GM23338 (cell line): ENCODE results near the gene SERPINB13. TPM values are rescaled to one million over a fixed set of nuclear protein-coding genes. Genes with fewer than 3 reads are reported as not detected.

ENCODE experiments used
- ATAC-seq: fragments of 200-7000 bp; cut with Tn5 transposase; 3 replicates; pipeline ENCODE4 v1.9.1; 2020
- DNase-seq: peaks from one replicate; pipeline ENCODE4 v3.0.0-alpha.2; 2015; ENCODE audit warnings: low spot score
- H2AFZ ChIP-seq: fragments of 200-600 bp; sonication (generic); 2 replicates; pipeline ENCODE4 v1.8.0; 2016; ENCODE audit warnings: antibody characterized with exemption, mild to moderate bottlenecking, moderate library complexity
- H3F3A ChIP-seq: fragments of 200-600 bp; sonication (generic); replicated peaks from 2 replicates; pipeline ENCODE4 v1.8.0; 2017; ENCODE audit warnings: antibody characterized with exemption, mixed run types, low read depth
- H3K27ac ChIP-seq: fragments of 200-600 bp; sonication (generic); 2 replicates; pipeline ENCODE4 v1.6.1; 2016; ENCODE audit warnings: low read depth
- H3K27me3 ChIP-seq: fragments of 200-600 bp; sonication (generic); 2 replicates; pipeline ENCODE4 v1.8.0; 2016; ENCODE audit warnings: mild to moderate bottlenecking, mixed run types, moderate library complexity; ENCODE audit not compliant: insufficient read depth
- H3K36me3 ChIP-seq: fragments of 200-600 bp; sonication (generic); 2 replicates; pipeline ENCODE4 v1.8.0; 2016; ENCODE audit warnings: mild to moderate bottlenecking; ENCODE audit not compliant: insufficient read depth
- H3K4me1 ChIP-seq: fragments of 200-600 bp; sonication (generic); 2 replicates; pipeline ENCODE4 v1.8.0; 2016; ENCODE audit warnings: mild to moderate bottlenecking, moderate library complexity; ENCODE audit not compliant: insufficient read depth
- H3K4me2 ChIP-seq: fragments of 200-600 bp; sonication (generic); 2 replicates; pipeline ENCODE4 v1.7.1; 2017; ENCODE audit warnings: mixed run types
- H3K4me3 ChIP-seq: fragments of 200-600 bp; sonication (generic); 2 replicates; pipeline ENCODE4 v1.6.1; 2016; ENCODE audit warnings: mixed run types
- H3K79me2 ChIP-seq: fragments of 200-600 bp; sonication (generic); replicated peaks from 2 replicates; pipeline ENCODE4 v1.8.0; 2017; ENCODE audit warnings: mild to moderate bottlenecking; ENCODE audit not compliant: insufficient read depth
- H3K9me2 ChIP-seq: fragments of 200-600 bp; sonication (generic); 2 replicates; pipeline ENCODE4 v1.8.0; 2017; ENCODE audit not compliant: insufficient read depth
- H4K20me1 ChIP-seq: fragments of 200-600 bp; sonication (generic); replicated peaks from 2 replicates; pipeline ENCODE4 v1.8.0; 2017; ENCODE audit warnings: mild to moderate bottlenecking; ENCODE audit not compliant: insufficient read depth
- H3K27ac Mint-ChIP-seq: 2 replicates; pipeline ENCODE4 v1.8.0; 2020; ENCODE audit warnings: inconsistent platforms, mild to moderate bottlenecking, moderate library complexity, mixed read lengths
- H3K27me3 Mint-ChIP-seq: 3 replicates; pipeline ENCODE4 v1.8.0; 2022; ENCODE audit warnings: low read depth, mild to moderate bottlenecking, moderate library complexity, mixed read lengths, inconsistent platforms; ENCODE audit not compliant: insufficient read depth, poor library complexity
- H3K36me3 Mint-ChIP-seq: 3 replicates; pipeline ENCODE4 v1.8.0; 2021; ENCODE audit warnings: low read depth, mild to moderate bottlenecking, inconsistent platforms, moderate library complexity, mixed read lengths
- H3K4me1 Mint-ChIP-seq: 3 replicates; pipeline ENCODE4 v1.8.0; 2020; ENCODE audit warnings: mild to moderate bottlenecking, inconsistent platforms, mixed read lengths
- H3K4me3 Mint-ChIP-seq: 3 replicates; pipeline ENCODE4 v1.8.0; 2021; ENCODE audit warnings: moderate library complexity, mild to moderate bottlenecking, inconsistent platforms, mixed read lengths
- H3K9me3 Mint-ChIP-seq: 3 replicates; pipeline ENCODE4 v1.8.0; 2020; ENCODE audit warnings: moderate library complexity, mild to moderate bottlenecking, inconsistent platforms, mixed read lengths
- CREB1 ChIP-seq: fragments of 250-450 bp; sonication (Bioruptor Pico); IDR thresholded peaks from 2 replicates; pipeline ENCODE4 v1.5.0; 2020; ENCODE audit warnings: low read depth, mild to moderate bottlenecking, moderate library complexity
- EZH2 ChIP-seq: fragments of 200-600 bp; sonication (generic); IDR thresholded peaks from one replicate; pipeline ENCODE4 v1.8.0; 2017; ENCODE audit warnings: antibody characterized with exemption, mild to moderate bottlenecking, low read depth; ENCODE audit not compliant: unreplicated experiment
- EZH2phosphoT487 ChIP-seq: fragments of 200-600 bp; sonication (generic); IDR thresholded peaks from one replicate; pipeline ENCODE4 v1.8.1; 2018; ENCODE audit warnings: antibody characterized with exemption; ENCODE audit not compliant: unreplicated experiment
- JUNB ChIP-seq: IDR thresholded peaks from one replicate; pipeline ENCODE4 v1.6.1; 2016; ENCODE audit warnings: antibody characterized with exemption; ENCODE audit not compliant: unreplicated experiment
- NANOG ChIP-seq: IDR thresholded peaks from 2 replicates; pipeline ENCODE4 v1.6.1; 2016; ENCODE audit warnings: antibody characterized with exemption, borderline replicate concordance
- POLR2AphosphoS5 ChIP-seq: IDR thresholded peaks from 2 replicates; pipeline ENCODE4 v1.6.1; 2016; ENCODE audit warnings: antibody characterized with exemption, low read depth
- STAT1 ChIP-seq: IDR thresholded peaks from one replicate; pipeline ENCODE4 v1.6.1; 2016; ENCODE audit warnings: antibody characterized with exemption; ENCODE audit not compliant: unreplicated experiment
- ZNF114 ChIP-seq: fragments of 250-450 bp; sonication (Bioruptor Pico); IDR thresholded peaks from 2 replicates; pipeline ENCODE4 v1.5.0; 2020; ENCODE audit warnings: mild to moderate bottlenecking, moderate library complexity
- ZNF331 ChIP-seq: fragments of 250-450 bp; sonication (Bioruptor Pico); IDR thresholded peaks from 2 replicates; pipeline ENCODE4 v1.5.0; 2020; ENCODE audit warnings: low read depth, mild to moderate bottlenecking, moderate library complexity
- polyA plus RNA-seq: library from polyadenylated mRNA; unstranded; fragments of >200 nt; fragmentation: Nextera tagmentation; extraction: Ambion mirVana; gene quantifications from 2 replicates; pipeline ENCODE4 v1.2.1, GENCODE V29; 2016
- total RNA-seq: library from RNA; depleted of rRNA; stranded (reverse); fragments of >200 nt; shearing (Covaris generic); gene quantifications from 2 replicates; pipeline ENCODE4 v1.2.3, GENCODE V29; 2014
- TF ChIP-seq, protein P1 (sequence below): fragments of 250-450 bp; sonication (Bioruptor Pico); IDR thresholded peaks from 2 replicates; pipeline ENCODE4 v1.5.0; 2020; ENCODE audit warnings: mild to moderate bottlenecking, moderate library complexity
- TF ChIP-seq, protein P2 (sequence below): IDR thresholded peaks from 2 replicates; pipeline ENCODE4 v1.6.1; 2016; ENCODE audit warnings: antibody characterized with exemption
- TF ChIP-seq, protein P3 (sequence below): IDR thresholded peaks from one replicate; pipeline ENCODE4 v1.6.1; 2018; ENCODE audit warnings: antibody characterized with exemption; ENCODE audit not compliant: unreplicated experiment
- TF ChIP-seq, protein P4 (sequence below), 2 experiments: fragments of 200-600 bp in 1 of 2; sonication (generic) in 1 of 2; conservative IDR thresholded peaks; 2 replicates each; pipeline versions ENCODE4 v1.5.1 to v1.6.1; 2016 to 2017; ENCODE audit warnings: antibody characterized with exemption in 2 of 2, low read depth in 2 of 2, mild to moderate bottlenecking in 2 of 2, moderate library complexity in 1 of 2

The SERPINB13 gene
- total and polyA plus RNA-seq, 2 experiments from 2014 or later = not detected

DNA sequence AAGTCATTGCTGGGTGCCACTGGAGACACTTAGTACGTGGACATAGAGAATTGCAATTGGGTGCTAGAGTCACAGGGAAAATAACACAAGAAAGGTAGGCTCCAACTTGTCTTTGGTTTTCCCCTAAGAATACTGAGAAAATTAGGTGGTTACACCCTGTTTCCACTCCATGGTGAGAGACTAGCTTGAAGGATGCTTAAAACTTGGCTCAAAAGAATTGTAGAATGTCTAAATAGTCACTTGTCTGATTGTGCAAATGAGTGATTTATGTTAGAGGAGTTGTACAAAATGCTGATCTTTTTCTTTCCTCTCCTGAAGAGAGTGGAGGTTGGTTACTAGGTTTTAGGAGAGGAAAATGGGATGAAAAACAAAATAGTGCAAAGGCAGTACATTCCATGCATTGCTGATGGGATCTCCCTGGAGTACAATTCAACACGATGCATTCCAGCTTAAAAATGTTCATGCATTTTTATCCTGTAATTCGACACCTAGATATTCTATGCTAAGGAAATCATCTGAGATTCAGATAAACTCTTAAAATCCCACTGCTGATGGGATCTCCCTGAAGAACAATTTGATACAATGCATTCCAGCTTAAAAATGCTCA, 47.1 kb upstream of the SERPINB13 start:
- Histone ChIP-seq H3K27me3 (no peaks in the 10 kb centered on the region), H3F3A (no peaks in the 10 kb centered on the region), H3K79me2 (no peaks in the 10 kb centered on the region), H3K4me2 (no peak overlapping the region), H3K4me1 (no peaks in the 10 kb centered on the region), H3K9me2 (peaks cover 6% of the 10 kb centered on the region; the same call in 1 of the 2 replicates), H3K36me3 (no peaks in the 10 kb centered on the region), H3K4me3 (no peak overlapping the region), H4K20me1 (no peaks in the 10 kb centered on the region), H2AFZ (no peak overlapping the region), H3K27ac (no peak overlapping the region)
- Mint-ChIP-seq H3K27me3 (peaks cover 2% of the 10 kb centered on the region), H3K4me1 (peaks cover 8% of the 10 kb centered on the region), H3K4me3 (no peak overlapping the region), H3K36me3 (no peaks in the 10 kb centered on the region), H3K9me3 (no peaks in the 10 kb centered on the region), H3K27ac (no peak overlapping the region)
- TF ChIP-seq ZNF331 (CRISPR knock-in tag) (no peak), JUNB (no peak), ZNF114 (CRISPR knock-in tag) (no peak), CREB1 (no peak), EZH2 (no peak), STAT1 (no peak), NANOG (no peak), POLR2AphosphoS5 (no peak), EZH2phosphoT487 (no peak)
- TF ChIP-seq, protein P1, sequence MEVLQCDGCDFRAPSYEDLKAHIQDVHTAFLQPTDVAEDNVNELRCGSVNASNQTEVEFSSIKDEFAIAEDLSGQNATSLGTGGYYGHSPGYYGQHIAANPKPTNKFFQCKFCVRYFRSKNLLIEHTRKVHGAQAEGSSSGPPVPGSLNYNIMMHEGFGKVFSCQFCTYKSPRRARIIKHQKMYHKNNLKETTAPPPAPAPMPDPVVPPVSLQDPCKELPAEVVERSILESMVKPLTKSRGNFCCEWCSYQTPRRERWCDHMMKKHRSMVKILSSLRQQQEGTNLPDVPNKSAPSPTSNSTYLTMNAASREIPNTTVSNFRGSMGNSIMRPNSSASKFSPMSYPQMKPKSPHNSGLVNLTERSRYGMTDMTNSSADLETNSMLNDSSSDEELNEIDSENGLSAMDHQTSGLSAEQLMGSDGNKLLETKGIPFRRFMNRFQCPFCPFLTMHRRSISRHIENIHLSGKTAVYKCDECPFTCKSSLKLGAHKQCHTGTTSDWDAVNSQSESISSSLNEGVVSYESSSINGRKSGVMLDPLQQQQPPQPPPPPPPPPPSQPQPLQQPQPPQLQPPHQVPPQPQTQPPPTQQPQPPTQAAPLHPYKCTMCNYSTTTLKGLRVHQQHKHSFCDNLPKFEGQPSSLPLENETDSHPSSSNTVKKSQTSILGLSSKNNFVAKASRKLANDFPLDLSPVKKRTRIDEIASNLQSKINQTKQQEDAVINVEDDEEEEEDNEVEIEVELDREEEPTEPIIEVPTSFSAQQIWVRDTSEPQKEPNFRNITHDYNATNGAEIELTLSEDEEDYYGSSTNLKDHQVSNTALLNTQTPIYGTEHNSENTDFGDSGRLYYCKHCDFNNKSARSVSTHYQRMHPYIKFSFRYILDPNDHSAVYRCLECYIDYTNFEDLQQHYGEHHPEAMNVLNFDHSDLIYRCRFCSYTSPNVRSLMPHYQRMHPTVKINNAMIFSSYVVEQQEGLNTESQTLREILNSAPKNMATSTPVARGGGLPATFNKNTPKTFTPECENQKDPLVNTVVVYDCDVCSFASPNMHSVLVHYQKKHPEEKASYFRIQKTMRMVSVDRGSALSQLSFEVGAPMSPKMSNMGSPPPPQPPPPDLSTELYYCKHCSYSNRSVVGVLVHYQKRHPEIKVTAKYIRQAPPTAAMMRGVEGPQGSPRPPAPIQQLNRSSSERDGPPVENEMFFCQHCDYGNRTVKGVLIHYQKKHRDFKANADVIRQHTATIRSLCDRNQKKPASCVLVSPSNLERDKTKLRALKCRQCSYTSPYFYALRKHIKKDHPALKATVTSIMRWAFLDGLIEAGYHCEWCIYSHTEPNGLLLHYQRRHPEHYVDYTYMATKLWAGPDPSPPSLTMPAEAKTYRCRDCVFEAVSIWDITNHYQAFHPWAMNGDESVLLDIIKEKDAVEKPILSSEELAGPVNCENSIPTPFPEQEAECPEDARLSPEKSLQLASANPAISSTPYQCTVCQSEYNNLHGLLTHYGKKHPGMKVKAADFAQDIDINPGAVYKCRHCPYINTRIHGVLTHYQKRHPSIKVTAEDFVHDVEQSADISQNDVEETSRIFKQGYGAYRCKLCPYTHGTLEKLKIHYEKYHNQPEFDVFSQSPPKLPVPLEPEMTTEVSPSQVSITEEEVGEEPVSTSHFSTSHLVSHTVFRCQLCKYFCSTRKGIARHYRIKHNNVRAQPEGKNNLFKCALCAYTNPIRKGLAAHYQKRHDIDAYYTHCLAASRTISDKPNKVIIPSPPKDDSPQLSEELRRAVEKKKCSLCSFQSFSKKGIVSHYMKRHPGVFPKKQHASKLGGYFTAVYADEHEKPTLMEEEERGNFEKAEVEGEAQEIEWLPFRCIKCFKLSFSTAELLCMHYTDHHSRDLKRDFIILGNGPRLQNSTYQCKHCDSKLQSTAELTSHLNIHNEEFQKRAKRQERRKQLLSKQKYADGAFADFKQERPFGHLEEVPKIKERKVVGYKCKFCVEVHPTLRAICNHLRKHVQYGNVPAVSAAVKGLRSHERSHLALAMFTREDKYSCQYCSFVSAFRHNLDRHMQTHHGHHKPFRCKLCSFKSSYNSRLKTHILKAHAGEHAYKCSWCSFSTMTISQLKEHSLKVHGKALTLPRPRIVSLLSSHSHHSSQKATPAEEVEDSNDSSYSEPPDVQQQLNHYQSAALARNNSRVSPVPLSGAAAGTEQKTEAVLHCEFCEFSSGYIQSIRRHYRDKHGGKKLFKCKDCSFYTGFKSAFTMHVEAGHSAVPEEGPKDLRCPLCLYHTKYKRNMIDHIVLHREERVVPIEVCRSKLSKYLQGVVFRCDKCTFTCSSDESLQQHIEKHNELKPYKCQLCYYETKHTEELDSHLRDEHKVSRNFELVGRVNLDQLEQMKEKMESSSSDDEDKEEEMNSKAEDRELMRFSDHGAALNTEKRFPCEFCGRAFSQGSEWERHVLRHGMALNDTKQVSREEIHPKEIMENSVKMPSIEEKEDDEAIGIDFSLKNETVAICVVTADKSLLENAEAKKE = no peak
- TF ChIP-seq, protein P2, sequence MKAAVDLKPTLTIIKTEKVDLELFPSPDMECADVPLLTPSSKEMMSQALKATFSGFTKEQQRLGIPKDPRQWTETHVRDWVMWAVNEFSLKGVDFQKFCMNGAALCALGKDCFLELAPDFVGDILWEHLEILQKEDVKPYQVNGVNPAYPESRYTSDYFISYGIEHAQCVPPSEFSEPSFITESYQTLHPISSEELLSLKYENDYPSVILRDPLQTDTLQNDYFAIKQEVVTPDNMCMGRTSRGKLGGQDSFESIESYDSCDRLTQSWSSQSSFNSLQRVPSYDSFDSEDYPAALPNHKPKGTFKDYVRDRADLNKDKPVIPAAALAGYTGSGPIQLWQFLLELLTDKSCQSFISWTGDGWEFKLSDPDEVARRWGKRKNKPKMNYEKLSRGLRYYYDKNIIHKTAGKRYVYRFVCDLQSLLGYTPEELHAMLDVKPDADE = no peak
- TF ChIP-seq, protein P3, sequence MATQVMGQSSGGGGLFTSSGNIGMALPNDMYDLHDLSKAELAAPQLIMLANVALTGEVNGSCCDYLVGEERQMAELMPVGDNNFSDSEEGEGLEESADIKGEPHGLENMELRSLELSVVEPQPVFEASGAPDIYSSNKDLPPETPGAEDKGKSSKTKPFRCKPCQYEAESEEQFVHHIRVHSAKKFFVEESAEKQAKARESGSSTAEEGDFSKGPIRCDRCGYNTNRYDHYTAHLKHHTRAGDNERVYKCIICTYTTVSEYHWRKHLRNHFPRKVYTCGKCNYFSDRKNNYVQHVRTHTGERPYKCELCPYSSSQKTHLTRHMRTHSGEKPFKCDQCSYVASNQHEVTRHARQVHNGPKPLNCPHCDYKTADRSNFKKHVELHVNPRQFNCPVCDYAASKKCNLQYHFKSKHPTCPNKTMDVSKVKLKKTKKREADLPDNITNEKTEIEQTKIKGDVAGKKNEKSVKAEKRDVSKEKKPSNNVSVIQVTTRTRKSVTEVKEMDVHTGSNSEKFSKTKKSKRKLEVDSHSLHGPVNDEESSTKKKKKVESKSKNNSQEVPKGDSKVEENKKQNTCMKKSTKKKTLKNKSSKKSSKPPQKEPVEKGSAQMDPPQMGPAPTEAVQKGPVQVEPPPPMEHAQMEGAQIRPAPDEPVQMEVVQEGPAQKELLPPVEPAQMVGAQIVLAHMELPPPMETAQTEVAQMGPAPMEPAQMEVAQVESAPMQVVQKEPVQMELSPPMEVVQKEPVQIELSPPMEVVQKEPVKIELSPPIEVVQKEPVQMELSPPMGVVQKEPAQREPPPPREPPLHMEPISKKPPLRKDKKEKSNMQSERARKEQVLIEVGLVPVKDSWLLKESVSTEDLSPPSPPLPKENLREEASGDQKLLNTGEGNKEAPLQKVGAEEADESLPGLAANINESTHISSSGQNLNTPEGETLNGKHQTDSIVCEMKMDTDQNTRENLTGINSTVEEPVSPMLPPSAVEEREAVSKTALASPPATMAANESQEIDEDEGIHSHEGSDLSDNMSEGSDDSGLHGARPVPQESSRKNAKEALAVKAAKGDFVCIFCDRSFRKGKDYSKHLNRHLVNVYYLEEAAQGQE = no peak
- TF ChIP-seq, protein P4, sequence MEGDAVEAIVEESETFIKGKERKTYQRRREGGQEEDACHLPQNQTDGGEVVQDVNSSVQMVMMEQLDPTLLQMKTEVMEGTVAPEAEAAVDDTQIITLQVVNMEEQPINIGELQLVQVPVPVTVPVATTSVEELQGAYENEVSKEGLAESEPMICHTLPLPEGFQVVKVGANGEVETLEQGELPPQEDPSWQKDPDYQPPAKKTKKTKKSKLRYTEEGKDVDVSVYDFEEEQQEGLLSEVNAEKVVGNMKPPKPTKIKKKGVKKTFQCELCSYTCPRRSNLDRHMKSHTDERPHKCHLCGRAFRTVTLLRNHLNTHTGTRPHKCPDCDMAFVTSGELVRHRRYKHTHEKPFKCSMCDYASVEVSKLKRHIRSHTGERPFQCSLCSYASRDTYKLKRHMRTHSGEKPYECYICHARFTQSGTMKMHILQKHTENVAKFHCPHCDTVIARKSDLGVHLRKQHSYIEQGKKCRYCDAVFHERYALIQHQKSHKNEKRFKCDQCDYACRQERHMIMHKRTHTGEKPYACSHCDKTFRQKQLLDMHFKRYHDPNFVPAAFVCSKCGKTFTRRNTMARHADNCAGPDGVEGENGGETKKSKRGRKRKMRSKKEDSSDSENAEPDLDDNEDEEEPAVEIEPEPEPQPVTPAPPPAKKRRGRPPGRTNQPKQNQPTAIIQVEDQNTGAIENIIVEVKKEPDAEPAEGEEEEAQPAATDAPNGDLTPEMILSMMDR (conservative IDR thresholded peaks at IDR 0.05; ENCODE audit: low read depth in 2 of 2) = no peak
- ATAC-seq = peak; percentile 26; the same call in 1 of the 3 replicates
- DNase-seq = peak; percentile 53
